Mesenchymal stem cell (in vitro differentiated cells and primary cell): ENCODE data around the gene PER3.

Experiments used
- DNase-seq: peaks from one replicate; pipeline ENCODE4 v3.0.0-alpha.2; 2013
- H2AFZ ChIP-seq: one replicate; pipeline ENCODE4 v1.6.1; 2013; ENCODE audit warnings: low read depth, mild to moderate bottlenecking, control low read depth, inconsistent platforms, low read length, moderate library complexity
- H2AK5ac ChIP-seq: 2 replicates; pipeline ENCODE4 v1.6.1; 2013; ENCODE audit warnings: low read length, moderate library complexity, mild to moderate bottlenecking, inconsistent platforms; ENCODE audit not compliant: severe bottlenecking
- H2BK120ac ChIP-seq: one replicate; pipeline ENCODE4 v1.6.1; 2013; ENCODE audit warnings: low read depth, mild to moderate bottlenecking, inconsistent platforms, low read length, moderate library complexity
- H2BK12ac ChIP-seq, 2 experiments: one replicate each; pipeline ENCODE4 v1.6.1; 2013; ENCODE audit warnings: inconsistent platforms in 2 of 2, low read length in 2 of 2, mild to moderate bottlenecking in 2 of 2, moderate library complexity in 2 of 2, control low read depth in 1 of 2
- H2BK15ac ChIP-seq: one replicate; pipeline ENCODE4 v1.6.1; 2013; ENCODE audit warnings: mild to moderate bottlenecking, low read depth, inconsistent platforms; ENCODE audit not compliant: poor library complexity, severe bottlenecking
- H2BK5ac ChIP-seq: 2 replicates; pipeline ENCODE4 v1.6.1; 2013; ENCODE audit warnings: low read depth, mild to moderate bottlenecking, low read length, control low read depth, inconsistent platforms; ENCODE audit not compliant: poor library complexity, severe bottlenecking
- H3K14ac ChIP-seq, 2 experiments: one replicate each; pipeline ENCODE4 v1.6.1; 2013; ENCODE audit warnings: inconsistent platforms in 2 of 2, low read length in 2 of 2, control low read depth in 1 of 2, mild to moderate bottlenecking in 1 of 2, moderate library complexity in 1 of 2
- H3K18ac ChIP-seq, 2 experiments: one replicate each; pipeline ENCODE4 v1.6.1; 2013; ENCODE audit warnings: inconsistent platforms in 2 of 2, low read length in 2 of 2, control low read depth in 1 of 2, low read depth in 1 of 2, mild to moderate bottlenecking in 1 of 2
- H3K23ac ChIP-seq, 2 experiments: one replicate each; pipeline ENCODE4 v1.6.1; 2013; ENCODE audit warnings: inconsistent platforms in 2 of 2, low read length in 2 of 2, mild to moderate bottlenecking in 2 of 2, moderate library complexity in 2 of 2, control low read depth in 1 of 2
- H3K27ac ChIP-seq: 2 replicates; pipeline ENCODE4 v1.5.1; 2013; ENCODE audit warnings: mild to moderate bottlenecking, moderate library complexity, low read length, control low read depth, inconsistent platforms; ENCODE audit not compliant: poor library complexity, severe bottlenecking
- H3K27me3 ChIP-seq, 2 experiments: 2 replicates each; pipeline versions ENCODE4 v1.6.1 to v1.7.0; 2013; ENCODE audit warnings: low read length in 2 of 2, mild to moderate bottlenecking in 2 of 2, moderate library complexity in 2 of 2, control low read depth in 1 of 2, inconsistent platforms in 1 of 2; ENCODE audit not compliant: control insufficient read depth in 1 of 2, insufficient read depth in 1 of 2
- H3K36me3 ChIP-seq, 2 experiments: 2 replicates each; pipeline versions ENCODE4 v1.6.1 to v1.7.0; 2013; ENCODE audit warnings: low read length in 2 of 2, control low read depth in 1 of 2, inconsistent platforms in 1 of 2, low read depth in 1 of 2, mild to moderate bottlenecking in 1 of 2; ENCODE audit not compliant: insufficient read depth in 2 of 2, control insufficient read depth in 1 of 2
- H3K4ac ChIP-seq, 2 experiments: one replicate each; pipeline ENCODE4 v1.6.1; 2013; ENCODE audit warnings: inconsistent platforms in 2 of 2, low read length in 2 of 2, mild to moderate bottlenecking in 2 of 2, moderate library complexity in 2 of 2, control low read depth in 1 of 2, low read depth in 1 of 2
- H3K4me1 ChIP-seq: 2 replicates; pipeline ENCODE4 v1.6.1; 2013; ENCODE audit warnings: low read depth, low read length, control low read depth; ENCODE audit not compliant: control insufficient read depth, insufficient read depth
- H3K4me2 ChIP-seq: 2 replicates; pipeline ENCODE4 v1.6.1; 2013; ENCODE audit warnings: low read length, mild to moderate bottlenecking, inconsistent platforms; ENCODE audit not compliant: poor library complexity, severe bottlenecking
- H3K4me3 ChIP-seq, 2 experiments: 2 replicates each; pipeline versions ENCODE4 v1.5.1 to v1.7.0; 2013; ENCODE audit warnings: low read length in 2 of 2, mild to moderate bottlenecking in 2 of 2, control low read depth in 1 of 2, low read depth in 1 of 2; ENCODE audit not compliant: insufficient read depth in 1 of 2
- H3K79me1 ChIP-seq: replicated peaks from 2 replicates; pipeline ENCODE4 v1.6.1; 2013; ENCODE audit warnings: mild to moderate bottlenecking, control low read depth, low read length, inconsistent platforms; ENCODE audit not compliant: poor library complexity, severe bottlenecking
- H3K9ac ChIP-seq: 2 replicates; pipeline ENCODE4 v1.7.0; 2013; ENCODE audit warnings: mild to moderate bottlenecking, low read length, moderate library complexity
- H3K9me3 ChIP-seq: 2 replicates; pipeline ENCODE4 v1.7.0; 2013; ENCODE audit warnings: mild to moderate bottlenecking, low read length; ENCODE audit not compliant: control insufficient read depth
- H4K8ac ChIP-seq: one replicate; pipeline ENCODE4 v1.6.1; 2013; ENCODE audit warnings: inconsistent platforms, mild to moderate bottlenecking, low read length, moderate library complexity
- H4K91ac ChIP-seq: one replicate; pipeline ENCODE4 v1.6.1; 2013; ENCODE audit warnings: mild to moderate bottlenecking, low read length, inconsistent platforms
- WGBS: methylation state at CpG from one replicate; pipeline ENCODE4 v1.1.7; 2013; ENCODE audit warnings: mixed read lengths; 5-methylcytosine and 5-hydroxymethylcytosine counted together

PER3 gene

GRCh38 chr1:7745783-7746182, 38.3 kb upstream of the PER3 start:
- H4K8ac ChIP-seq, result no peak overlapping the region
- no peak overlapping the region for H2AFZ ChIP-seq
- DNase-seq, result no peak
- no peak overlapping the region for H2BK120ac ChIP-seq
- WGBS, result 91% methylated on average over 9 of the region's 10 CpGs
- no peak overlapping the region for H2BK15ac ChIP-seq
- no peak overlapping the region for H4K91ac ChIP-seq
- H3K4me3 ChIP-seq, result no peak overlapping the region
- no peak overlapping the region for H3K23ac ChIP-seq
- no peak overlapping the region for H3K4me2 ChIP-seq
- H2BK5ac ChIP-seq, result no peak overlapping the region
- peaks cover 0 to 3% of the 10 kb centered on the region in 2 experiments for H3K27me3 ChIP-seq
- no peak overlapping the region for H3K18ac ChIP-seq
- H3K14ac ChIP-seq, result no peak overlapping the region
- H2AK5ac ChIP-seq, result no peak overlapping the region
- H3K4ac ChIP-seq, result no peak overlapping the region
- H3K9ac ChIP-seq, result no peak overlapping the region
- H2BK12ac ChIP-seq, result no peak overlapping the region
- H3K4me1 ChIP-seq, result no peaks in the 10 kb centered on the region
- no peaks in the 10 kb centered on the region for H3K9me3 ChIP-seq
- H3K36me3 ChIP-seq, result no peaks in the 10 kb centered on the region
- no peaks in the 10 kb centered on the region for H3K79me1 ChIP-seq
- H3K27ac ChIP-seq, result no peak overlapping the region

- no peak overlapping the region for H3K4me2 ChIP-seq
- H3K9me3 ChIP-seq, result no peaks in the 10 kb centered on the region
- WGBS, result 100% methylated on average over 5 of the region's 5 CpGs
- no peak overlapping the region for H4K91ac ChIP-seq
- no peak overlapping the region for H2AK5ac ChIP-seq
- peaks cover 0 to 11% of the 10 kb centered on the region in 2 experiments for H3K27me3 ChIP-seq
- no peak overlapping the region for H2BK12ac ChIP-seq
- H3K27ac ChIP-seq, result no peak overlapping the region
- H3K4me1 ChIP-seq, result no peaks in the 10 kb centered on the region
- no peak for DNase-seq
- H2BK15ac ChIP-seq, result no peak overlapping the region
- no peak overlapping the region for H3K14ac ChIP-seq
- no peak overlapping the region for H3K23ac ChIP-seq
- no peak overlapping the region for H3K4ac ChIP-seq
- H2BK5ac ChIP-seq, result no peak overlapping the region
- H4K8ac ChIP-seq, result no peak overlapping the region
- H2BK120ac ChIP-seq, result no peak overlapping the region
- no peak overlapping the region for H3K18ac ChIP-seq
- H2AFZ ChIP-seq, result no peak overlapping the region
- H3K9ac ChIP-seq, result no peak overlapping the region
- no peaks in the 10 kb centered on the region for H3K36me3 ChIP-seq
- H3K79me1 ChIP-seq, result no peaks in the 10 kb centered on the region
- no peak overlapping the region for H3K4me3 ChIP-seq
Measured at GRCh38 chr1:7747605-7748004, 36.5 kb upstream of the PER3 start.

- Histone ChIP-seq H3K9me3 (no peaks in the 10 kb centered on the region), H3K23ac (no peak overlapping the region), H3K4me2 (no peak overlapping the region), H3K18ac (no peak overlapping the region), H3K79me1 (no peaks in the 10 kb centered on the region), H2BK120ac (no peak overlapping the region), H2BK15ac (no peak overlapping the region), H2BK12ac (no peak overlapping the region), H3K27ac (no peak overlapping the region), H2AFZ (no peak overlapping the region), H4K8ac (no peak overlapping the region), H2BK5ac (no peak overlapping the region), H2AK5ac (no peak overlapping the region), H3K9ac (no peak overlapping the region), H3K4me1 (no peaks in the 10 kb centered on the region), H3K4me3 (no peak overlapping the region), H3K14ac (no peak overlapping the region), H4K91ac (no peak overlapping the region), H3K36me3 (no peaks in the 10 kb centered on the region), H3K27me3 (peaks cover 0 to 13% of the 10 kb centered on the region in 2 experiments), H3K4ac (no peak overlapping the region)
- 95% methylated on average over 5 of the region's 5 CpGs for WGBS
- no peak for DNase-seq
Measured at GRCh38 chr1:7749126-7749525, 35.0 kb upstream of the PER3 start.

GRCh38 chr1:7751174-7751573, 32.9 kb upstream of the PER3 start:
- Histone ChIP-seq H3K4me2 (no peak overlapping the region), H3K9ac (no peak overlapping the region), H4K91ac (no peak overlapping the region), H4K8ac (no peak overlapping the region), H3K36me3 (no peaks in the 10 kb centered on the region), H3K27ac (no peak overlapping the region), H2AFZ (no peak overlapping the region), H2AK5ac (no peak overlapping the region), H3K4me1 (no peaks in the 10 kb centered on the region), H2BK12ac (no peak overlapping the region), H3K79me1 (no peaks in the 10 kb centered on the region), H2BK15ac (no peak overlapping the region), H3K4me3 (no peak overlapping the region), H2BK5ac (no peak overlapping the region), H3K23ac (no peak overlapping the region), H3K4ac (no peak overlapping the region), H2BK120ac (no peak overlapping the region), H3K18ac (no peak overlapping the region), H3K27me3 (peaks cover 0 to 17% of the 10 kb centered on the region in 2 experiments), H3K9me3 (no peaks in the 10 kb centered on the region), H3K14ac (no peak overlapping the region)
- WGBS, result 94% methylated on average over 11 of the region's 11 CpGs
- DNase-seq, result no peak
